HCT116 (cell line): Measurements from ENCODE around the gene GOLGA6L2. TPM values are rescaled to one million over a fixed set of nuclear protein-coding genes. Genes with fewer than 3 reads are reported as not detected.

Experiments
- total RNA-seq: library from RNA; stranded (reverse); gene quantifications from one replicate; pipeline ENCODE4 v1.2.1, GENCODE V29; 2021; ENCODE audit not compliant: unreplicated experiment

Gene GOLGA6L2
- total RNA-seq, 1 experiment from 2014 or later: not detected

Other genes with a start within 250 kb of the GOLGA6L2 start
- gene GOLGA6L26, start 113.0 kb downstream of the GOLGA6L2 start, total RNA-seq: not detected
- 0.15 TPM for gene GOLGA8S, start 92.5 kb downstream of the GOLGA6L2 start, total RNA-seq
- 10.1 TPM for gene MKRN3, start 118.4 kb upstream of the GOLGA6L2 start, total RNA-seq
- not detected for gene MAGEL2, start 200.6 kb upstream of the GOLGA6L2 start, total RNA-seq
- not detected for gene NDN, start 240.1 kb upstream of the GOLGA6L2 start, total RNA-seq